ENCODE results near the gene PCDH15. TPM values are rescaled to one million over a fixed set of nuclear protein-coding genes. Genes with fewer than 3 reads are reported as not detected.
"Not testable (repeated sequence)": the region's sequence is repeated elsewhere in the genome, so short reads cannot be mapped to it uniquely, and the experiment has no call there.

The PCDH15 gene
- total RNA-seq, 2 experiments from 2014 or later, result not detected

GRCh38 chr10:53990799-53991238 is 810.2 kb downstream of the PCDH15 start:
- DNase-seq, result no peak
- Mint-ChIP-seq H3K9me3 (peaks cover 15% of the 10 kb centered on the region), H3K27ac (no peak overlapping the region), H3K27me3 (no peaks in the 10 kb centered on the region), H3K4me3 (no peak overlapping the region), H3K36me3 (ENCODE audit: low read depth) (no peaks in the 10 kb centered on the region), H3K4me1 (no peaks in the 10 kb centered on the region)
- ChIA-PET CTCF (no interaction called here), POLR2A (no interaction called here)

DNA sequence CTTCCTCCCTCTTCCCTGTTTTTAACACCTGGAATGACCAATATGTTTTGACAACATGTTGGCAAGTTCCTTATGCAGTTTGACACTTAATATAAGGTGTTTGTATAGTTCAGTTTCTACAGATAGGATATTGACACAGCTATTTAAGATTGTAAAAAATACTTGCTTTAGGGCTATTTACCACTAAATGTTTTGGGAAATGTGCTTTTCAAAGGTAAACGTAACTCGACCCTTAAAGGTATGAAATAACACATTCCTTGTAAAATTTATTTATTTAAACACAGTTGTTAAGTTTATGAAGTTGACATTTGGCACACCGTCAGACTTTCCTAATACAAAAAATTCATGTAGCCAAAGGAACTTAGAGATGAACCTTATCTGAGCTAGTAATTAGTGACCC is 817.6 kb downstream of the PCDH15 start:
- Mint-ChIP-seq H3K27me3 (no peaks in the 10 kb centered on the region), H3K4me3 (no peak overlapping the region), H3K4me1 (no peaks in the 10 kb centered on the region), H3K27ac (no peak overlapping the region), H3K9me3 (peaks cover 13% of the 10 kb centered on the region), H3K36me3 (ENCODE audit: low read depth) (no peaks in the 10 kb centered on the region)
- CTCF ChIA-PET, result no interaction called here
- POLR2A ChIA-PET, result no interaction called here
- no peak for DNase-seq

DNA sequence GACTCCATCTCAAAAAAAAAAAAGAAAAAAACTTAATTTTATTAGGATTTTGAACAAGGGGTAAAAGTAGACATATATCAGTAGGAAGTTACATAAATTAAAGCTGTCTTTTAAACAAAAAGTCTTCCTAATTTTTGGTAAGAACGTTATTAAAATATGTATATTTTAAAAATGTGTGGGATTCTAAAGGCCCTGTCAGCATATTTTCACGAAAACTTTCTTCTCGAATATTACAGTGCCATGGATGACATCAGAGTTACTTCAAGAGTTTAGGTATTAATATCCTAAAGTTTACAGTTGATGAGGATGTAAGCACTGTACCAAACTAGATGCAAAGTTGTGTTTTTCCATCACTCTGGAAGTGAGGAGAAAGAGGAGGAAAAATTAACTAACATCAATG is 820.8 kb downstream of the PCDH15 start:
- Mint-ChIP-seq H3K27ac (no peak overlapping the region), H3K36me3 (ENCODE audit: low read depth) (no peaks in the 10 kb centered on the region), H3K4me1 (no peaks in the 10 kb centered on the region), H3K4me3 (no peak overlapping the region), H3K27me3 (no peaks in the 10 kb centered on the region), H3K9me3 (peaks cover 13% of the 10 kb centered on the region)
- ChIA-PET CTCF (no interaction called here), POLR2A (no interaction called here)
- no peak for DNase-seq

DNA sequence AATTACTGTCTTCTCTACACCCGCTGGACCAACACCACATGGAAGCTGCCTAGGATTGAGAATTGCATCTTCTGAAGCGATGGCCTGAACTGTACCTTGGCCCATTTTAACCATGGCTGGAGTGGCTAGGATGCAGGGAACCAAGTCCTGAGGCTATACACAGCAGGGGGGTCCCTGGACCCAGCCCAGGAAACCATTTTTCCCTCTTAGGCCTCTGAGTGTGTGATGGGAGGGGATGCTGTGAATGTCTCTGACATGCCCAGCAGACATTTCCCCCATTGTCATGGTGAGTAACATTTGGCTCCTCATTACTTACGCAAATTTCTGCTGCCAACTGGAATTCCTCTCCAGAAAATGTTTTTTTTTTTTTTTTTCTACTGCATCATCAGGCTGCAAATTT is 822.7 kb downstream of the PCDH15 start:
- Mint-ChIP-seq H3K36me3 (ENCODE audit: low read depth) (no peaks in the 10 kb centered on the region), H3K9me3 (peaks cover 15% of the 10 kb centered on the region), H3K4me3 (no peak overlapping the region), H3K4me1 (no peaks in the 10 kb centered on the region), H3K27ac (no peak overlapping the region), H3K27me3 (no peaks in the 10 kb centered on the region)
- POLR2A ChIA-PET, result interaction anchor here (0.5 kb wide), 1 partner anchor 52 kb away, joined by 3 read pairs; no protein-coding TSS in a partner anchor
- CTCF ChIA-PET, result no interaction called here
- no peak for DNase-seq

DNA sequence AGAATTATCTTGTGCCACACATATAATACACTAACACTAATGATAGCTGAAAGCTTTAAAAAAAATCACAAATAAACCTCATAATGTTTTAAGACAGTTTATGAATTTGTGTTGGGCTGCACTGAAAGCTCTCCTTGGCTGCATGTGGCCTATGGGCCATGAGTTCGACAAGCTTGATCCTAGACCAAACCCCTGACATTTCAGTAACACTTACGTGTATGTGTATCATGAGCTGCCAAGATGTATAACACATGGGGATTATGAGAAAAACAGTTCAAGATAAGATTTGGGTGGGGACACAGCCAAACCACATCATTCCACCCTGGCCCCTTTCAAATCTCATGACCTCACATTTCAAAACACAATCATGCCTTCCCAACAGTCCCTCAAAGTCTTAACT is 823.8 kb downstream of the PCDH15 start:
- no peak overlapping the region for H3K27ac Mint-ChIP-seq
- H3K9me3 Mint-ChIP-seq, result peaks cover 15% of the 10 kb centered on the region
- H3K27me3 Mint-ChIP-seq, result no peaks in the 10 kb centered on the region
- CTCF ChIA-PET, result no interaction called here
- no peaks in the 10 kb centered on the region for H3K36me3 Mint-ChIP-seq (ENCODE audit: low read depth)
- DNase-seq, result no peak
- no peak overlapping the region for H3K4me3 Mint-ChIP-seq
- H3K4me1 Mint-ChIP-seq, result no peaks in the 10 kb centered on the region
- POLR2A ChIA-PET, result no interaction called here

DNA sequence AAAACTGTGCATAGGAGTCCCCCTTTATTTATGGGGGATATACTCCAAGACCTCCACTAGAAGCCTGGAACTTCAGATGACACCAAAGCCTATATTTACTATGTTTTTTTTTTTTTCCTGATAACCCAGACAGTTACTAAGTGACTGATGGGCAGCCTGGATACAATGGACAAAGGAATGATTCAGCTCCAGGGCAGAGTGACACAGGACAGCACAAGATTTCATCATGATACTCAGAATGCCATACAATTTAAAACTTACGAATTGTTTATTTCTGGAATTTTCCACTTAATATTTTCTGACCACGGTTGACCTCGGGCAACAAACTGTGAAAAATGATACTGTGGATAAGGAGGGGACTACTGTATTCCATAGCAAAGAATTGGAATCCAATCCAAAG is 843.6 kb downstream of the PCDH15 start:
- H3K27me3 Mint-ChIP-seq, result no peaks in the 10 kb centered on the region
- POLR2A ChIA-PET, result no interaction called here
- no peak overlapping the region for H3K4me3 Mint-ChIP-seq
- DNase-seq, result no peak
- no peaks in the 10 kb centered on the region for H3K36me3 Mint-ChIP-seq (ENCODE audit: low read depth)
- H3K9me3 Mint-ChIP-seq, result peaks cover 3% of the 10 kb centered on the region
- H3K4me1 Mint-ChIP-seq, result no peaks in the 10 kb centered on the region
- CTCF ChIA-PET, result interaction anchor here (0.6 kb wide), 1 partner anchor 1783 kb away, joined by 3 read pairs; no protein-coding TSS in a partner anchor
- H3K27ac Mint-ChIP-seq, result no peak overlapping the region

- H3K27me3 Mint-ChIP-seq, result no peaks in the 10 kb centered on the region
- no peak overlapping the region for H3K27ac Mint-ChIP-seq
- CTCF ChIA-PET, result no interaction called here
- no peaks in the 10 kb centered on the region for H3K4me1 Mint-ChIP-seq
- H3K9me3 Mint-ChIP-seq, result peaks cover 3% of the 10 kb centered on the region
- H3K36me3 Mint-ChIP-seq (ENCODE audit: low read depth), result no peaks in the 10 kb centered on the region
- H3K4me3 Mint-ChIP-seq, result no peak overlapping the region
- POLR2A ChIA-PET, result no interaction called here
- DNase-seq, result no peak
Observed at GRCh38 chr10:53955091-53955490, 845.9 kb downstream of the PCDH15 start.

GRCh38 chr10:53952698-53953630 is 848.1 kb downstream of the PCDH15 start:
- Mint-ChIP-seq H3K4me3 (no peak overlapping the region), H3K9me3 (peaks cover 3% of the 10 kb centered on the region), H3K27me3 (no peaks in the 10 kb centered on the region), H3K27ac (no peak overlapping the region), H3K36me3 (ENCODE audit: low read depth) (no peaks in the 10 kb centered on the region), H3K4me1 (no peaks in the 10 kb centered on the region)
- ChIA-PET POLR2A (no interaction called here), CTCF (no interaction called here)
- no peak for DNase-seq

DNA sequence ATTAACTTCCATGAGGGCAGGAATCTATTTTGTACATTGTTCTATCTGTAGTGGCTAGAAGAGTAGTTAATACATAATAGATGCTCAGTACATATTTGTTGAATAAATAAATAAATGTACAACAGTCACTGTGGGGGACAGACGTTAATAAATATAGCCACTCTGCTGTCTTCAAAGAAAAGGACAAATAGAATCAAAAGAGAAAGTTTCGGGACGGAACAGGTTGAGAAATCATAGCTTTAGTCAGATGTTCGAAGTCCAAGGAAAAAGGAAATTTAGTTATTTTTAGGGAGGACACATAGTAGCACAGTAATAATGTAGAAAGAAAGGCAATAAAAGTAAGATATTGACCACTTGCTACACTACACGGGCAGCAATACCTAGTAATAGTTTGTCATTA is 861.4 kb downstream of the PCDH15 start:
- Mint-ChIP-seq H3K4me1 (no peaks in the 10 kb centered on the region), H3K9me3 (peaks cover 10% of the 10 kb centered on the region), H3K27me3 (no peaks in the 10 kb centered on the region), H3K27ac (no peak overlapping the region), H3K4me3 (no peak overlapping the region), H3K36me3 (ENCODE audit: low read depth) (no peaks in the 10 kb centered on the region)
- POLR2A ChIA-PET, result no interaction called here
- no peak for DNase-seq
- CTCF ChIA-PET, result no interaction called here

GRCh38 chr10:53930648-53931047 is 870.4 kb downstream of the PCDH15 start:
- DNase-seq, result no peak
- CTCF ChIA-PET, result no interaction called here
- Mint-ChIP-seq H3K9me3 (peaks cover 8% of the 10 kb centered on the region), H3K27ac (no peak overlapping the region), H3K4me1 (no peaks in the 10 kb centered on the region), H3K27me3 (no peaks in the 10 kb centered on the region), H3K36me3 (ENCODE audit: low read depth) (no peaks in the 10 kb centered on the region), H3K4me3 (no peak overlapping the region)
- POLR2A ChIA-PET, result no interaction called here

DNA sequence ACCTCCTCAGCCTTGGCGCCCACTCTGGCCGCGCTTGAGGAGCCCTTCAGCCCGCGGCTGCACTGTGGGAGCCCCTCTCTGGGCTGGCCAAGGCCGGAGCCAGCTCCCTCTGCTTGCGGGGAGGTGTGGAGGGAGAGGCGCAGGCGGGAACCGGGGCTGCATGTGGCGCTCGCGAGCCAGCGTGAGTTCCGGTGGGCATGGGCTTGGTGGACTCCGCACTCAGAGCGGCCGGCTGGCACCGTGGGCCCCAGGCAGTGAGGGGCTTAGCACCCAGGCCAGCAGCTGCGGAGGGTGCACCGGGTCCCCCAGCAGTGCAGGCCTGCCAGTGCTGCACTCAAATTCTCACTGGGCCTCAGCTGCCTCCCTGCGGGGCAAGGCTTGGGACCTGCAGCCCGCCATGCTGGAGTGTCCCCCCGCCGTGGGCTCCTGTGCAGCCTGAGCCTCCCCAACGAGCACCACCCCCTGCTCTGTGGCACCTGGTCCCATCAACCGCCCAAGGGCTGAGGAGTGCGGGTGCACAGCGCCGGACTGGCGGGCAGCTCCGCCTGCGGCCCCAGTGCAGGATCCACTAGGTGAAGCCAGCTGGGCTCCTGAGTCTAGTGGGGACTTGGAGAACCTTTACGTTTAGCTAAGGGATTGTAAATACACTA is 876.9 kb downstream of the PCDH15 start:
- H3K4me1 Mint-ChIP-seq; CTCF ChIA-PET; H3K36me3 Mint-ChIP-seq (ENCODE audit: low read depth); POLR2A ChIA-PET; H3K27me3 Mint-ChIP-seq; DNase-seq; H3K27ac Mint-ChIP-seq; H3K4me3 Mint-ChIP-seq: not testable (repeated sequence)
- H3K9me3 Mint-ChIP-seq, result peaks cover 11% of the 10 kb centered on the region

DNA sequence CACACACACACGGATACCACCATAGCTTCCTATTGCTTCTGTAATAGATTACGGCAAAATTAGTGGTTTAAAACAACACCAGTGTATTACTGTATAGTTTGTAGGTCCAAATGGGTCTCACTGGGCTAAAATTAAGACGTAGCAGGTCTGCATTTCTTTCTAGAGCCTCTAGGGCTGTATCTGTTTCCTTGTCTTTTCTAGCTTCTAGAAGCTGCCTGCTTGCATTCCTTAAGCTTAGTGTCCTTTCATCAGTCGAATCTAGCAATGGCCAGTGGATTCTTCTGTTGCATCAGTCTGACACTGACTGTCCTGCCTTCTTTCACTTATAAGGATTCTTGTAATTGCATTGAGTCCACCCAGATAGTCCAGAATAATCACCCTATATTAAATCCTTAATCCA is 882.3 kb downstream of the PCDH15 start:
- no peaks in the 10 kb centered on the region for H3K4me1 Mint-ChIP-seq
- H3K4me3 Mint-ChIP-seq, result no peak overlapping the region
- H3K9me3 Mint-ChIP-seq, result peaks cover 5% of the 10 kb centered on the region
- POLR2A ChIA-PET, result no interaction called here
- H3K36me3 Mint-ChIP-seq (ENCODE audit: low read depth), result no peaks in the 10 kb centered on the region
- CTCF ChIA-PET, result no interaction called here
- no peak for DNase-seq
- no peaks in the 10 kb centered on the region for H3K27me3 Mint-ChIP-seq
- H3K27ac Mint-ChIP-seq, result no peak overlapping the region

GRCh38 chr10:53909791-53910190 is 891.2 kb downstream of the PCDH15 start:
- H3K27ac Mint-ChIP-seq, result no peak overlapping the region
- no peak for DNase-seq
- H3K36me3 Mint-ChIP-seq (ENCODE audit: low read depth), result no peaks in the 10 kb centered on the region
- H3K4me1 Mint-ChIP-seq, result no peaks in the 10 kb centered on the region
- ChIA-PET CTCF (no interaction called here), POLR2A (no interaction called here)
- H3K9me3 Mint-ChIP-seq, result peaks cover 18% of the 10 kb centered on the region
- no peak overlapping the region for H3K4me3 Mint-ChIP-seq
- no peaks in the 10 kb centered on the region for H3K27me3 Mint-ChIP-seq

Data from activated CD4-positive, alpha-beta memory T cell treated with anti-CD3 and anti-CD28 coated beads, Interleukin-2, amount 10 ng/mL, durations not matched to agents 7 days and 5 days (primary cell).